HCT116 (cell line): ENCODE measurements around the gene RAN. TPM values are rescaled to one million over a fixed set of nuclear protein-coding genes. Genes with fewer than 3 reads are reported as not detected.
A peak's percentile ranks its signal among the peaks of the same experiment; 100 is the strongest.
"Not testable (repeated sequence)": the region's sequence is repeated elsewhere in the genome, so short reads cannot be mapped to it uniquely, and the experiment has no call there.

ENCODE experiments used
- ATAC-seq: fragments of 200-7000 bp; cut with Tn5 transposase; 2 replicates; pipeline ENCODE4 v1.9.1; 2020; ENCODE audit warnings: mild to moderate bottlenecking, moderate library complexity
- BruUV-seq: library from RNA; stranded (reverse); fragments of 400-500 nt; replicated peaks from 2 replicates; lab custom pipeline; 2021; lab: Mats Ljungman, UMichigan
- CTCF ChIA-PET: fragments of 300-600 bp; sonication (Branson Sonifier 250); formaldehyde crosslinking; loops from one replicate; lab custom pipeline; 2021; ENCODE audit warnings: antibody characterized with exemption; lab: Charles Lee
- POLR2A ChIA-PET: fragments of 300-600, 350-600 bp; sonication (Branson Sonifier 250); formaldehyde crosslinking; loops from one replicate; lab custom pipeline; 2021; ENCODE audit warnings: antibody characterized with exemption; lab: Charles Lee
- RAD21 ChIA-PET, 2 experiments: fragments of 300-600 bp; sonication (Branson Sonifier 250); formaldehyde crosslinking; loops; one replicate each; lab custom pipeline; 2023; ENCODE audit warnings: low total read pairs in 2 of 2; ENCODE audit not compliant: uncharacterized antibody in 2 of 2, unreplicated experiment in 2 of 2, low non-redundant PET in 1 of 2; lab: Charles Lee
- DNase-seq: peaks from one replicate; pipeline ENCODE4 v3.0.0-alpha.2; 2010; ENCODE audit warnings: low read depth, low spot score
- H2AFZ ChIP-seq: fragments of 200-600 bp; shearing (Covaris generic), sonication (generic); 2 replicates; pipeline ENCODE4 v1.6.1; 2017; ENCODE audit warnings: low read depth, mixed run types, mixed read lengths, antibody characterized with exemption, low read length; ENCODE audit not compliant: poor library complexity, severe bottlenecking
- H3K27ac ChIP-seq: 2 replicates; pipeline ENCODE4 v1.5.1; 2012; ENCODE audit warnings: low read depth, low read length
- H3K27me3 ChIP-seq: fragments of 200-600 bp; sonication (generic); 2 replicates; pipeline ENCODE4 v1.6.1; 2016; ENCODE audit warnings: mixed run types, low read length, mixed read lengths; ENCODE audit not compliant: insufficient read depth
- H3K36me3 ChIP-seq, 2 experiments: fragments of 200-500 bp in 1 of 2; fragments of 200-600 bp in 1 of 2; sonication (Bioruptor generic) in 1 of 2; sonication (generic) in 1 of 2; 2 replicates each; pipeline versions ENCODE4 v1.5.1 to v1.6.1; 2014 to 2016; ENCODE audit warnings: low read length in 2 of 2, inconsistent platforms in 1 of 2, mixed read lengths in 1 of 2, mixed run types in 1 of 2; ENCODE audit not compliant: insufficient read depth in 2 of 2, control insufficient read depth in 1 of 2
- H3K4me1 ChIP-seq, 2 experiments: fragments of 200-600 bp in 1 of 2; sonication (generic) in 1 of 2; 2 replicates each; pipeline versions ENCODE4 v1.5.1 to v1.6.1; 2012 to 2017; ENCODE audit warnings: low read length in 2 of 2, inconsistent platforms in 1 of 2, mild to moderate bottlenecking in 1 of 2, mixed read lengths in 1 of 2, mixed run types in 1 of 2, moderate library complexity in 1 of 2; ENCODE audit not compliant: insufficient read depth in 2 of 2, control insufficient read depth in 1 of 2
- H3K4me2 ChIP-seq: fragments of 200-600 bp; sonication (generic); 2 replicates; pipeline ENCODE4 v1.6.1; 2017; ENCODE audit warnings: mixed run types, low read length, mixed read lengths
- H3K4me3 ChIP-seq, 2 experiments: fragments of 200-600 bp in 1 of 2; sonication (generic) in 1 of 2; replicated peaks in 1 of 2; 2 replicates each; pipeline ENCODE4 v1.5.1; 2011 to 2016; ENCODE audit warnings: low read length in 2 of 2, control low read depth in 1 of 2, low read depth in 1 of 2, mild to moderate bottlenecking in 1 of 2, mixed read lengths in 1 of 2, mixed run types in 1 of 2
- H3K79me2 ChIP-seq: fragments of 200-600 bp; sonication (generic); 2 replicates; pipeline ENCODE4 v1.6.1; 2017; ENCODE audit warnings: mild to moderate bottlenecking, mixed run types, low read length, moderate library complexity, mixed read lengths; ENCODE audit not compliant: insufficient read depth
- H3K9ac ChIP-seq: fragments of 200-600 bp; sonication (generic); 2 replicates; pipeline ENCODE4 v1.6.1; 2016; ENCODE audit warnings: low read length, mixed read lengths
- H3K9me2 ChIP-seq: fragments of 200-600 bp; sonication (generic), shearing (Covaris generic); 2 replicates; pipeline ENCODE4 v1.6.1; 2017; ENCODE audit warnings: mixed run types, mild to moderate bottlenecking, moderate library complexity; ENCODE audit not compliant: insufficient read depth
- H3K9me3 ChIP-seq, 2 experiments: fragments of 200-500 bp in 1 of 2; fragments of 200-600 bp in 1 of 2; sonication (Bioruptor generic) in 1 of 2; sonication (generic) in 1 of 2; 2 replicates each; pipeline ENCODE4 v1.6.1; 2014 to 2017; ENCODE audit warnings: low read length in 2 of 2, mixed read lengths in 2 of 2, inconsistent platforms in 1 of 2, low read depth in 1 of 2, mild to moderate bottlenecking in 1 of 2, mixed run types in 1 of 2, moderate library complexity in 1 of 2; ENCODE audit not compliant: control insufficient read depth in 1 of 2, insufficient read depth in 1 of 2
- H4K20me1 ChIP-seq: fragments of 200-600 bp; sonication (generic), shearing (Covaris generic); 2 replicates; pipeline ENCODE4 v1.6.1; 2017; ENCODE audit warnings: mixed run types, mild to moderate bottlenecking, moderate library complexity; ENCODE audit not compliant: insufficient read depth
- ATF3 ChIP-seq: IDR thresholded peaks from 2 replicates; pipeline ENCODE4 v1.6.1; 2012
- EZH2phosphoT487 ChIP-seq: fragments of 200-600 bp; IDR thresholded peaks from 2 replicates; pipeline ENCODE4 v1.6.1; 2018; ENCODE audit warnings: antibody characterized with exemption, borderline replicate concordance
- SIN3A ChIP-seq: IDR thresholded peaks from 2 replicates; pipeline ENCODE4 v1.6.1; 2012; ENCODE audit warnings: low read depth
- SP1 ChIP-seq: IDR thresholded peaks from 2 replicates; pipeline ENCODE4 v1.6.1; 2012; ENCODE audit warnings: low read depth
- intact Hi-C: fragments of 100-400 bp; cut with micrococcal nuclease; formaldehyde crosslinking; loops from 2 replicates; pipeline ENCODE4 v1.10.0; 2022
- total RNA-seq: library from RNA; stranded (reverse); gene quantifications from one replicate; pipeline ENCODE4 v1.2.1, GENCODE V29; 2021; ENCODE audit not compliant: unreplicated experiment

The RAN gene
- total RNA-seq, 1 experiment from 2014 or later = 1,420 TPM

- H3K4me2 ChIP-seq, RAD21 ChIA-PET, POLR2A ChIA-PET, intact Hi-C loops, H3K4me3 ChIP-seq, BruUV-seq, CTCF ChIA-PET, H3K79me2 ChIP-seq, H4K20me1 ChIP-seq, H3K27ac ChIP-seq, H3K27me3 ChIP-seq, H3K9me3 ChIP-seq, ATAC-seq, DNase-seq, H3K9me2 ChIP-seq, H3K36me3 ChIP-seq, H2AFZ ChIP-seq, H3K9ac ChIP-seq: not testable (repeated sequence)
- peaks cover 16% of the 10 kb centered on the region in 2 experiments for H3K4me1 ChIP-seq
These were observed 23.0 kb upstream of the RAN start for GRCh38 chr12:130848785-130849305.

- H3K27me3 ChIP-seq = no peaks in the 10 kb centered on the region
- no TSS peak for BruUV-seq
- peak overlapping the region; percentile 65 for H2AFZ ChIP-seq
- intact Hi-C loops = no loop called here
- POLR2A ChIA-PET = no interaction called here
- no peaks in the 10 kb centered on the region for H3K36me3 ChIP-seq
- no peaks in the 10 kb centered on the region for H3K9me3 ChIP-seq
- RAD21 ChIA-PET = no interaction called here
- H3K27ac ChIP-seq = no peak overlapping the region
- no peak for TF ChIP-seq EZH2phosphoT487
- no peak for TF ChIP-seq ATF3
- no peak for TF ChIP-seq SIN3A
- peak; percentile 41; the same call in 1 of the 2 replicates for TF ChIP-seq SP1
- H3K9me2 ChIP-seq = no peaks in the 10 kb centered on the region
- no peak overlapping the region for H3K4me3 ChIP-seq
- no peak for DNase-seq
- H3K4me2 ChIP-seq = peak overlapping the region; percentile 47
- no peaks in the 10 kb centered on the region for H4K20me1 ChIP-seq
- peak; percentile 49; the same call in 1 of the 2 replicates for ATAC-seq
- H3K4me1 ChIP-seq = peaks cover 16% of the 10 kb centered on the region in 2 experiments
- no peak overlapping the region for H3K9ac ChIP-seq
- no peaks in the 10 kb centered on the region for H3K79me2 ChIP-seq
- CTCF ChIA-PET = no interaction called here
These were observed 22.1 kb upstream of the RAN start for GRCh38 chr12:130849561-130850417.
